GM12878 (cell line): Measurements from ENCODE around the gene HSD17B4.

Source experiments
- ATF3 ChIP-seq: IDR thresholded peaks from 2 replicates; pipeline ENCODE4 v1.6.1; 2011; ENCODE audit warnings: low read depth, mild to moderate bottlenecking, low read length, moderate library complexity, borderline replicate concordance; ENCODE audit errors: extremely low read depth
- CEBPB ChIP-seq, 2 experiments: fragments of 150-350 bp in 1 of 2; IDR thresholded peaks; 2 replicates each; pipeline ENCODE4 v1.6.1; 2012 to 2014; ENCODE audit warnings: low read depth in 2 of 2, low read length in 2 of 2, borderline replicate concordance in 1 of 2, inconsistent platforms in 1 of 2
- ESRRA ChIP-seq: IDR thresholded peaks from 2 replicates; pipeline ENCODE4 v1.6.1; 2012; ENCODE audit warnings: mild to moderate bottlenecking, low read length, improper control_type of control experiment
- EZH2 ChIP-seq: IDR thresholded peaks from 2 replicates; pipeline ENCODE4 v1.6.1; 2012; ENCODE audit warnings: low read depth, mild to moderate bottlenecking, control low read depth, inconsistent platforms, low read length, borderline replicate concordance; ENCODE audit not compliant: control insufficient read depth
- FOXM1 ChIP-seq: IDR thresholded peaks from 2 replicates; pipeline ENCODE4 v1.6.1; 2012; ENCODE audit warnings: low read depth, mild to moderate bottlenecking, inconsistent platforms, low read length, moderate library complexity
- SMC3 ChIP-seq: IDR thresholded peaks from 2 replicates; pipeline ENCODE4 v1.6.1; 2011; ENCODE audit warnings: low read length, improper control_type of control experiment, borderline replicate concordance
- WRNIP1 ChIP-seq: IDR thresholded peaks from 2 replicates; pipeline ENCODE4 v1.6.1; 2011; ENCODE audit warnings: low read depth, low read length, improper control_type of control experiment, borderline replicate concordance

- TF ChIP-seq SMC3: no peak
- no peak for TF ChIP-seq WRNIP1
- no peak for TF ChIP-seq ESRRA
- TF ChIP-seq EZH2: no peak
- no peak for TF ChIP-seq FOXM1
- TF ChIP-seq ATF3: no peak
- TF ChIP-seq CEBPB (IDR thresholded peaks at IDR 0.05; ENCODE audit: borderline replicate concordance in 1 of 2, low read depth in 2 of 2, low read length in 2 of 2): no peak
Observed at GRCh38 chr5:119582987-119583386, 130.7 kb downstream of the HSD17B4 start.
